ENCODE data around the gene EGR1. TPM values are rescaled to one million over a fixed set of nuclear protein-coding genes. Genes with fewer than 3 reads are reported as not detected.
A peak's percentile ranks its signal among the peaks of the same experiment; 100 is the strongest.

EGR1 gene
- total RNA-seq, 1 experiment from 2014 or later, result 173 TPM

DNA sequence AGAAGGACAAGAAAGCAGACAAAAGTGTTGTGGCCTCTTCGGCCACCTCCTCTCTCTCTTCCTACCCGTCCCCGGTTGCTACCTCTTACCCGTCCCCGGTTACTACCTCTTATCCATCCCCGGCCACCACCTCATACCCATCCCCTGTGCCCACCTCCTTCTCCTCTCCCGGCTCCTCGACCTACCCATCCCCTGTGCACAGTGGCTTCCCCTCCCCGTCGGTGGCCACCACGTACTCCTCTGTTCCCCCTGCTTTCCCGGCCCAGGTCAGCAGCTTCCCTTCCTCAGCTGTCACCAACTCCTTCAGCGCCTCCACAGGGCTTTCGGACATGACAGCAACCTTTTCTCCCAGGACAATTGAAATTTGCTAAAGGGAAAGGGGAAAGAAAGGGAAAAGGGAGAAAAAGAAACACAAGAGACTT, 2.4 kb downstream of the EGR1 start:
- H3K27ac ChIP-seq (ENCODE audit: low read depth, low read length), result no peak overlapping the region
- no peak overlapping the region for H2AFZ ChIP-seq (ENCODE audit: low read depth, low read length, poor library complexity, severe bottlenecking)
- H3K9me3 ChIP-seq (ENCODE audit: control insufficient read depth in 1 of 2, insufficient read depth in 1 of 2, low read depth in 1 of 2, low read length in 2 of 2), result no peaks in the 10 kb centered on the region
- ATAC-seq, result no peak
- peak overlapping the region in 1 of 2 experiments; percentile 18; a peak in 1 of 4 replicates for H3K4me3 ChIP-seq (replicated peaks in 1 of 2; ENCODE audit: low read depth in 1 of 2, low read length in 2 of 2)
- TF ChIP-seq POLR2A (IDR thresholded peaks at IDR 0.05; ENCODE audit: borderline replicate concordance, extremely low read depth, insufficient read depth, insufficient read length) (peak; percentile 28), POLR2AphosphoS5 (IDR thresholded peaks at IDR 0.05; ENCODE audit: low read depth, low read length) (peak; percentile 75; the same call in 1 of the 2 replicates), CEBPB (IDR thresholded peaks at IDR 0.05; ENCODE audit: low read depth) (no peak)
- ChIA-PET POLR2A (no interaction called here), RAD21 (ENCODE audit: low non-redundant PET in 1 of 2, low total read pairs in 2 of 2, uncharacterized antibody in 2 of 2, unreplicated experiment in 2 of 2) (no interaction called here), CTCF (no interaction called here)
- peaks cover 31% of the 10 kb centered on the region for H3K79me2 ChIP-seq (ENCODE audit: insufficient read depth, low read length)
- H3K4me1 ChIP-seq (ENCODE audit: control insufficient read depth in 1 of 2, insufficient read depth in 2 of 2, low read length in 2 of 2), result peaks cover 0 to 31% of the 10 kb centered on the region in 2 experiments; a peak in 3 of 4 replicates
- H3K4me2 ChIP-seq (ENCODE audit: low read length), result peak overlapping the region; percentile 35; the same call in 1 of the 2 replicates
- H3K9me2 ChIP-seq (ENCODE audit: insufficient read depth), result no peaks in the 10 kb centered on the region
- no peaks in the 10 kb centered on the region; the same call in 1 of the 2 replicates for H4K20me1 ChIP-seq (ENCODE audit: insufficient read depth)
- no peak for DNase-seq (ENCODE audit: low read depth, low spot score)
- no peaks in the 10 kb centered on the region for H3K27me3 ChIP-seq (ENCODE audit: insufficient read depth, low read length)
- H3K9ac ChIP-seq (ENCODE audit: low read length), result no peak overlapping the region
- intact Hi-C loops (cut with micrococcal nuclease), result no loop called here
- peaks cover 4 to 22% of the 10 kb centered on the region in 2 experiments for H3K36me3 ChIP-seq (ENCODE audit: control insufficient read depth in 1 of 2, insufficient read depth in 2 of 2, low read length in 2 of 2)
- TSS peak; percentile 39 for BruUV-seq (replicated peaks)

DNA sequence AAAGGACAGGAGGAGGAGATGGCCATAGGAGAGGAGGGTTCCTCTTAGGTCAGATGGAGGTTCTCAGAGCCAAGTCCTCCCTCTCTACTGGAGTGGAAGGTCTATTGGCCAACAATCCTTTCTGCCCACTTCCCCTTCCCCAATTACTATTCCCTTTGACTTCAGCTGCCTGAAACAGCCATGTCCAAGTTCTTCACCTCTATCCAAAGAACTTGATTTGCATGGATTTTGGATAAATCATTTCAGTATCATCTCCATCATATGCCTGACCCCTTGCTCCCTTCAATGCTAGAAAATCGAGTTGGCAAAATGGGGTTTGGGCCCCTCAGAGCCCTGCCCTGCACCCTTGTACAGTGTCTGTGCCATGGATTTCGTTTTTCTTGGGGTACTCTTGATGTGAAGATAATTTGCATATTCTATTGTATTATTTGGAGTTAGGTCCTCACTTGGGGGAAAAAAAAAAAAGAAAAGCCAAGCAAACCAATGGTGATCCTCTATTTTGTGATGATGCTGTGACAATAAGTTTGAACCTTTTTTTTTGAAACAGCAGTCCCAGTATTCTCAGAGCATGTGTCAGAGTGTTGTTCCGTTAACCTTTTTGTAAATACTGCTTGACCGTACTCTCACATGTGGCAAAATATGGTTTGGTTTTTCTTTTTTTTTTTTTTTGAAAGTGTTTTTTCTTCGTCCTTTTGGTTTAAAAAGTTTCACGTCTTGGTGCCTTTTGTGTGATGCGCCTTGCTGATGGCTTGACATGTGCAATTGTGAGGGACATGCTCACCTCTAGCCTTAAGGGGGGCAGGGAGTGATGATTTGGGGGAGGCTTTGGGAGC, 3.1 kb downstream of the EGR1 start:
- DNase-seq (ENCODE audit: low read depth, low spot score) (peak; percentile 35), ATAC-seq (no peak)
- intact Hi-C loops (cut with micrococcal nuclease), result no loop called here
- Histone ChIP-seq H3K9me2 (ENCODE audit: insufficient read depth) (no peaks in the 10 kb centered on the region), H4K20me1 (ENCODE audit: insufficient read depth) (no peaks in the 10 kb centered on the region; the same call in 1 of the 2 replicates), H3K79me2 (ENCODE audit: insufficient read depth, low read length) (peaks cover 31% of the 10 kb centered on the region), H3K9ac (ENCODE audit: low read length) (no peak overlapping the region), H3K4me1 (ENCODE audit: control insufficient read depth in 1 of 2, insufficient read depth in 2 of 2, low read length in 2 of 2) (peaks cover 0 to 28% of the 10 kb centered on the region in 2 experiments; a peak in 3 of 4 replicates), H2AFZ (ENCODE audit: low read depth, low read length, poor library complexity, severe bottlenecking) (no peak overlapping the region), H3K4me3 (replicated peaks in 1 of 2; ENCODE audit: low read depth in 1 of 2, low read length in 2 of 2) (0 out of 4 replicates have a peak overlapping the region, but pooled peaks of 1 of the 2 experiments have one; percentile 18), H3K9me3 (ENCODE audit: control insufficient read depth in 1 of 2, insufficient read depth in 1 of 2, low read depth in 1 of 2, low read length in 2 of 2) (no peaks in the 10 kb centered on the region), H3K4me2 (ENCODE audit: low read length) (peak overlapping the region; percentile 35; the same call in 1 of the 2 replicates), H3K36me3 (ENCODE audit: control insufficient read depth in 1 of 2, insufficient read depth in 2 of 2, low read length in 2 of 2) (peaks cover 4 to 22% of the 10 kb centered on the region in 2 experiments), H3K27me3 (ENCODE audit: insufficient read depth, low read length) (no peaks in the 10 kb centered on the region), H3K27ac (ENCODE audit: low read depth, low read length) (no peak overlapping the region)
- ChIA-PET CTCF (no interaction called here), POLR2A (interaction anchor here (2.0 kb wide), 1 partner anchor 19 kb away, joined by 7 read pairs; no protein-coding TSS in a partner anchor), RAD21 (ENCODE audit: low non-redundant PET in 1 of 2, low total read pairs in 2 of 2, uncharacterized antibody in 2 of 2, unreplicated experiment in 2 of 2) (no interaction called here)
- BruUV-seq (replicated peaks), result no TSS peak
- TF ChIP-seq TCF7L2 (IDR thresholded peaks at IDR 0.05; ENCODE audit: borderline replicate concordance, extremely low read depth, insufficient read depth, insufficient read length) (no peak), POLR2AphosphoS5 (IDR thresholded peaks at IDR 0.05; ENCODE audit: low read depth, low read length) (peak; percentile 28; the same call in 1 of the 2 replicates), SIN3A (IDR thresholded peaks at IDR 0.05; ENCODE audit: low read depth) (no peak), POLR2A (IDR thresholded peaks at IDR 0.05; ENCODE audit: borderline replicate concordance, extremely low read depth, insufficient read depth, insufficient read length) (peak; percentile 16)
